HEK293 (cell line): ENCODE results near the gene LBX1.

Experiments
- CTCF ChIA-PET: fragments of 350-600 bp; formaldehyde crosslinking; extraction: SDS; loops from one replicate; lab custom pipeline; 2021; ENCODE audit warnings: antibody characterized with exemption; lab: Yijun Ruan, JAX
- POLR2A ChIA-PET: fragments of 300-600 bp; formaldehyde crosslinking; extraction: SDS; loops from one replicate; lab custom pipeline; 2020; ENCODE audit warnings: antibody characterized with exemption, inconsistent platforms; lab: Yijun Ruan, JAX
- H3K27ac ChIP-seq: fragments of 200-500 bp; sonication (Bioruptor generic); 2 replicates; pipeline ENCODE4 v1.5.1; 2014; ENCODE audit warnings: low read depth, low read length, control low read depth, inconsistent platforms; ENCODE audit errors: extremely low read depth
- H3K36me3 ChIP-seq, 2 experiments: fragments of 200-500 bp in 1 of 2; sonication (Bioruptor generic) in 1 of 2; 1 replicate in 1 of 2; 2 replicates in 1 of 2; pipeline ENCODE4 v1.5.1; 2014 to 2017; ENCODE audit warnings: inconsistent platforms in 2 of 2, low read length in 2 of 2; ENCODE audit not compliant: control insufficient read depth in 2 of 2, insufficient read depth in 1 of 2
- H3K4me1 ChIP-seq: fragments of 200-500 bp; sonication (Bioruptor generic); 2 replicates; pipeline ENCODE4 v1.5.1; 2014; ENCODE audit warnings: mild to moderate bottlenecking, low read length, inconsistent platforms; ENCODE audit not compliant: control insufficient read depth, insufficient read depth
- H3K4me3 ChIP-seq: 2 replicates; pipeline ENCODE4 v1.5.1; 2011; ENCODE audit warnings: low read depth, mild to moderate bottlenecking, control low read depth, low read length, moderate library complexity
- H3K9me3 ChIP-seq: fragments of 200-500 bp; sonication (Bioruptor generic); 2 replicates; pipeline ENCODE4 v1.5.1; 2014; ENCODE audit warnings: low read depth, low read length, inconsistent platforms; ENCODE audit not compliant: control insufficient read depth, insufficient read depth
- EGR2 ChIP-seq: fragments of 450-650 bp; formaldehyde crosslinking; IDR thresholded peaks from 2 replicates; pipeline ENCODE4 v1.5.1; 2016; ENCODE audit warnings: low read depth, missing biosample characterization, missing genetic modification characterization
- GLIS1 ChIP-seq: fragments of 450-650 bp; formaldehyde crosslinking; IDR thresholded peaks from 2 replicates; pipeline ENCODE4 v1.5.1; 2016; ENCODE audit warnings: missing biosample characterization, missing genetic modification characterization
- KLF7 ChIP-seq: fragments of 450-650 bp; formaldehyde crosslinking; IDR thresholded peaks from 2 replicates; pipeline ENCODE4 v1.5.1; 2016; ENCODE audit warnings: missing biosample characterization, missing genetic modification characterization, borderline replicate concordance
- OSR2 ChIP-seq: fragments of 450-650 bp; formaldehyde crosslinking; IDR thresholded peaks from 2 replicates; pipeline ENCODE4 v1.5.1; 2016; ENCODE audit warnings: missing biosample characterization, missing genetic modification characterization
- TCF7L2 ChIP-seq: IDR thresholded peaks from 2 replicates; pipeline ENCODE4 v1.6.1; 2011; ENCODE audit warnings: low read depth, mild to moderate bottlenecking, inconsistent platforms, low read length, moderate library complexity, borderline replicate concordance
- ZNF157 ChIP-seq: fragments of 450-650 bp; formaldehyde crosslinking; IDR thresholded peaks from 2 replicates; pipeline ENCODE4 v1.5.1; 2016; ENCODE audit warnings: missing biosample characterization, missing genetic modification characterization
- ZNF311 ChIP-seq: fragments of 450-650 bp; formaldehyde crosslinking; IDR thresholded peaks from 2 replicates; pipeline ENCODE4 v1.5.1; 2017; ENCODE audit warnings: missing biosample characterization, missing genetic modification characterization, borderline replicate concordance
- ZNF426 ChIP-seq: fragments of 450-650 bp; formaldehyde crosslinking; IDR thresholded peaks from 2 replicates; pipeline ENCODE4 v1.5.1; 2017; ENCODE audit warnings: missing biosample characterization, missing genetic modification characterization, mild to moderate bottlenecking, inconsistent platforms, moderate library complexity
- ZNF48 ChIP-seq: fragments of 450-650 bp; formaldehyde crosslinking; IDR thresholded peaks from 2 replicates; pipeline ENCODE4 v1.5.1; 2016; ENCODE audit warnings: missing biosample characterization, missing genetic modification characterization
- ZNF521 ChIP-seq: fragments of 450-650 bp; formaldehyde crosslinking; IDR thresholded peaks from 2 replicates; pipeline ENCODE4 v1.5.1; 2017; ENCODE audit warnings: missing biosample characterization, mild to moderate bottlenecking, missing genetic modification characterization
- ZNF544 ChIP-seq: fragments of 450-650 bp; formaldehyde crosslinking; IDR thresholded peaks from 2 replicates; pipeline ENCODE4 v1.5.0; 2017; ENCODE audit warnings: missing biosample characterization, missing genetic modification characterization
- ZNF549 ChIP-seq: fragments of 450-650 bp; IDR thresholded peaks from 2 replicates; pipeline ENCODE4 v1.5.1; 2018; ENCODE audit warnings: missing biosample characterization, missing genetic modification characterization, mild to moderate bottlenecking, inconsistent platforms, moderate library complexity
- ZNF623 ChIP-seq: fragments of 450-650 bp; formaldehyde crosslinking; IDR thresholded peaks from 2 replicates; pipeline ENCODE4 v1.5.1; 2016; ENCODE audit warnings: missing biosample characterization, missing genetic modification characterization
- ZNF670 ChIP-seq: fragments of 450-650 bp; formaldehyde crosslinking; IDR thresholded peaks from 2 replicates; pipeline ENCODE4 v1.5.1; 2016; ENCODE audit warnings: missing biosample characterization, missing genetic modification characterization, low read depth
- ZNF701 ChIP-seq: fragments of 450-650 bp; formaldehyde crosslinking; IDR thresholded peaks from 2 replicates; pipeline ENCODE4 v1.5.1; 2016; ENCODE audit warnings: missing biosample characterization, missing genetic modification characterization
- ZNF747 ChIP-seq: fragments of 450-650 bp; formaldehyde crosslinking; IDR thresholded peaks from 2 replicates; pipeline ENCODE4 v1.5.1; 2016; ENCODE audit warnings: missing biosample characterization, missing genetic modification characterization
- ZNF768 ChIP-seq: fragments of 450-650 bp; formaldehyde crosslinking; IDR thresholded peaks from 2 replicates; pipeline ENCODE4 v1.5.1; 2018; ENCODE audit warnings: missing biosample characterization, mild to moderate bottlenecking, missing genetic modification characterization
- ZNF776 ChIP-seq: fragments of 450-650 bp; formaldehyde crosslinking; IDR thresholded peaks from 2 replicates; pipeline ENCODE4 v1.5.0; 2017; ENCODE audit warnings: missing biosample characterization, missing genetic modification characterization, borderline replicate concordance
- TF ChIP-seq, protein P1 (sequence below): fragments of 450-650 bp; formaldehyde crosslinking; IDR thresholded peaks from 2 replicates; pipeline ENCODE4 v1.5.1; 2016; ENCODE audit warnings: missing biosample characterization, missing genetic modification characterization
- TF ChIP-seq, protein P2 (sequence below): fragments of 450-650 bp; formaldehyde crosslinking; IDR thresholded peaks from 2 replicates; pipeline ENCODE4 v1.5.1; 2016; ENCODE audit warnings: missing biosample characterization, missing genetic modification characterization, low read depth
- TF ChIP-seq, protein P3 (sequence below): fragments of 450-650 bp; formaldehyde crosslinking; conservative IDR thresholded peaks from 2 replicates; pipeline ENCODE4 v1.5.1; 2016; ENCODE audit warnings: low read depth, missing biosample characterization, missing genetic modification characterization
- TF ChIP-seq, protein P4 (sequence below): fragments of 450-650 bp; IDR thresholded peaks from 2 replicates; pipeline ENCODE4 v1.5.1; 2018; ENCODE audit warnings: missing biosample characterization, missing genetic modification characterization
- TF ChIP-seq, protein P5 (sequence below): fragments of 450-650 bp; formaldehyde crosslinking; IDR thresholded peaks from 2 replicates; pipeline ENCODE4 v1.5.1; 2016; ENCODE audit warnings: missing biosample characterization, missing genetic modification characterization, borderline replicate concordance

LBX1 gene

GRCh38 chr10:101272229-101272868 lies 43.1 kb upstream of the LBX1 start:
- H3K36me3 ChIP-seq: no peaks in the 10 kb centered on the region
- no peak overlapping the region for H3K4me3 ChIP-seq
- CTCF ChIA-PET: interaction anchor here (0.5 to 12.0 kb wide), 18 partner anchors 9 to 816 kb away, joined by 3 to 124 read pairs (median 6); no protein-coding TSS in a partner anchor
- no peaks in the 10 kb centered on the region for H3K9me3 ChIP-seq
- POLR2A ChIA-PET: no interaction called here
- no peaks in the 10 kb centered on the region for H3K4me1 ChIP-seq
- H3K27ac ChIP-seq: no peak overlapping the region
- TF ChIP-seq ZNF157 (tag by site-specific recombination) (no peak), ZNF549 (tag by site-specific recombination) (no peak), ZNF768 (tag by site-specific recombination) (no peak), ZNF776 (no peak), OSR2 (tag by site-specific recombination) (no peak), ZNF544 (tag by site-specific recombination) (no peak), ZNF701 (tag by site-specific recombination) (no peak), TCF7L2 (no peak), KLF7 (no peak), ZNF623 (tag by site-specific recombination) (no peak), ZNF311 (tag by site-specific recombination) (no peak), ZNF521 (tag by site-specific recombination) (no peak), ZNF426 (tag by site-specific recombination) (no peak), ZNF670 (no peak), ZNF48 (no peak), GLIS1 (peak; percentile 41), ZNF747 (tag by site-specific recombination) (no peak), EGR2 (tag by site-specific recombination) (no peak)
- TF ChIP-seq, protein P1, sequence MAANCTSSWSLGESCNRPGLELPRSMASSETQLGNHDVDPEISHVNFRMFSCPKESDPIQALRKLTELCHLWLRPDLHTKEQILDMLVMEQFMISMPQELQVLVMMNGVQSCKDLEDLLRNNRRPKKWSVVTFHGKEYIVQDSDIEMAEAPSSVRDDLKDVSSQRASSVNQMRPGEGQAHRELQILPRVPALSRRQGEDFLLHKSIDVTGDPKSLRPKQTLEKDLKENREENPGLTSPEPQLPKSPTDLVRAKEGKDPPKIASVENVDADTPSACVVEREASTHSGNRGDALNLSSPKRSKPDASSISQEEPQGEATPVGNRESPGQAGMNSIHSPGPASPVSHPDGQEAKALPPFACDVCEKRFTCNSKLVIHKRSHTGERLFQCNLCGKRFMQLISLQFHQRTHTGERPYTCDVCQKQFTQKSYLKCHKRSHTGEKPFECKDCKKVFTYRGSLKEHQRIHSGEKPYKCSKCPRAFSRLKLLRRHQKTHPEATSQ (tag by site-specific recombination): no peak
- TF ChIP-seq, protein P2, sequence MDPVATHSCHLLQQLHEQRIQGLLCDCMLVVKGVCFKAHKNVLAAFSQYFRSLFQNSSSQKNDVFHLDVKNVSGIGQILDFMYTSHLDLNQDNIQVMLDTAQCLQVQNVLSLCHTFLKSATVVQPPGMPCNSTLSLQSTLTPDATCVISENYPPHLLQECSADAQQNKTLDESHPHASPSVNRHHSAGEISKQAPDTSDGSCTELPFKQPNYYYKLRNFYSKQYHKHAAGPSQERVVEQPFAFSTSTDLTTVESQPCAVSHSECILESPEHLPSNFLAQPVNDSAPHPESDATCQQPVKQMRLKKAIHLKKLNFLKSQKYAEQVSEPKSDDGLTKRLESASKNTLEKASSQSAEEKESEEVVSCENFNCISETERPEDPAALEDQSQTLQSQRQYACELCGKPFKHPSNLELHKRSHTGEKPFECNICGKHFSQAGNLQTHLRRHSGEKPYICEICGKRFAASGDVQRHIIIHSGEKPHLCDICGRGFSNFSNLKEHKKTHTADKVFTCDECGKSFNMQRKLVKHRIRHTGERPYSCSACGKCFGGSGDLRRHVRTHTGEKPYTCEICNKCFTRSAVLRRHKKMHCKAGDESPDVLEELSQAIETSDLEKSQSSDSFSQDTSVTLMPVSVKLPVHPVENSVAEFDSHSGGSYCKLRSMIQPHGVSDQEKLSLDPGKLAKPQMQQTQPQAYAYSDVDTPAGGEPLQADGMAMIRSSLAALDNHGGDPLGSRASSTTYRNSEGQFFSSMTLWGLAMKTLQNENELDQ (tag by site-specific recombination): no peak
- TF ChIP-seq, protein P3, sequence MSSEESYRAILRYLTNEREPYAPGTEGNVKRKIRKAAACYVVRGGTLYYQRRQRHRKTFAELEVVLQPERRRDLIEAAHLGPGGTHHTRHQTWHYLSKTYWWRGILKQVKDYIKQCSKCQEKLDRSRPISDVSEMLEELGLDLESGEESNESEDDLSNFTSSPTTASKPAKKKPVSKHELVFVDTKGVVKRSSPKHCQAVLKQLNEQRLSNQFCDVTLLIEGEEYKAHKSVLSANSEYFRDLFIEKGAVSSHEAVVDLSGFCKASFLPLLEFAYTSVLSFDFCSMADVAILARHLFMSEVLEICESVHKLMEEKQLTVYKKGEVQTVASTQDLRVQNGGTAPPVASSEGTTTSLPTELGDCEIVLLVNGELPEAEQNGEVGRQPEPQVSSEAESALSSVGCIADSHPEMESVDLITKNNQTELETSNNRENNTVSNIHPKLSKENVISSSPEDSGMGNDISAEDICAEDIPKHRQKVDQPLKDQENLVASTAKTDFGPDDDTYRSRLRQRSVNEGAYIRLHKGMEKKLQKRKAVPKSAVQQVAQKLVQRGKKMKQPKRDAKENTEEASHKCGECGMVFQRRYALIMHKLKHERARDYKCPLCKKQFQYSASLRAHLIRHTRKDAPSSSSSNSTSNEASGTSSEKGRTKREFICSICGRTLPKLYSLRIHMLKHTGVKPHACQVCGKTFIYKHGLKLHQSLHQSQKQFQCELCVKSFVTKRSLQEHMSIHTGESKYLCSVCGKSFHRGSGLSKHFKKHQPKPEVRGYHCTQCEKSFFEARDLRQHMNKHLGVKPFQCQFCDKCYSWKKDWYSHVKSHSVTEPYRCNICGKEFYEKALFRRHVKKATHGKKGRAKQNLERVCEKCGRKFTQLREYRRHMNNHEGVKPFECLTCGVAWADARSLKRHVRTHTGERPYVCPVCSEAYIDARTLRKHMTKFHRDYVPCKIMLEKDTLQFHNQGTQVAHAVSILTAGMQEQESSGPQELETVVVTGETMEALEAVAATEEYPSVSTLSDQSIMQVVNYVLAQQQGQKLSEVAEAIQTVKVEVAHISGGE (tag by site-specific recombination): no peak
- TF ChIP-seq, protein P4, sequence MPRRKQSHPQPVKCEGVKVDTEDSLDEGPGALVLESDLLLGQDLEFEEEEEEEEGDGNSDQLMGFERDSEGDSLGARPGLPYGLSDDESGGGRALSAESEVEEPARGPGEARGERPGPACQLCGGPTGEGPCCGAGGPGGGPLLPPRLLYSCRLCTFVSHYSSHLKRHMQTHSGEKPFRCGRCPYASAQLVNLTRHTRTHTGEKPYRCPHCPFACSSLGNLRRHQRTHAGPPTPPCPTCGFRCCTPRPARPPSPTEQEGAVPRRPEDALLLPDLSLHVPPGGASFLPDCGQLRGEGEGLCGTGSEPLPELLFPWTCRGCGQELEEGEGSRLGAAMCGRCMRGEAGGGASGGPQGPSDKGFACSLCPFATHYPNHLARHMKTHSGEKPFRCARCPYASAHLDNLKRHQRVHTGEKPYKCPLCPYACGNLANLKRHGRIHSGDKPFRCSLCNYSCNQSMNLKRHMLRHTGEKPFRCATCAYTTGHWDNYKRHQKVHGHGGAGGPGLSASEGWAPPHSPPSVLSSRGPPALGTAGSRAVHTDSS: no peak
- TF ChIP-seq, protein P5, sequence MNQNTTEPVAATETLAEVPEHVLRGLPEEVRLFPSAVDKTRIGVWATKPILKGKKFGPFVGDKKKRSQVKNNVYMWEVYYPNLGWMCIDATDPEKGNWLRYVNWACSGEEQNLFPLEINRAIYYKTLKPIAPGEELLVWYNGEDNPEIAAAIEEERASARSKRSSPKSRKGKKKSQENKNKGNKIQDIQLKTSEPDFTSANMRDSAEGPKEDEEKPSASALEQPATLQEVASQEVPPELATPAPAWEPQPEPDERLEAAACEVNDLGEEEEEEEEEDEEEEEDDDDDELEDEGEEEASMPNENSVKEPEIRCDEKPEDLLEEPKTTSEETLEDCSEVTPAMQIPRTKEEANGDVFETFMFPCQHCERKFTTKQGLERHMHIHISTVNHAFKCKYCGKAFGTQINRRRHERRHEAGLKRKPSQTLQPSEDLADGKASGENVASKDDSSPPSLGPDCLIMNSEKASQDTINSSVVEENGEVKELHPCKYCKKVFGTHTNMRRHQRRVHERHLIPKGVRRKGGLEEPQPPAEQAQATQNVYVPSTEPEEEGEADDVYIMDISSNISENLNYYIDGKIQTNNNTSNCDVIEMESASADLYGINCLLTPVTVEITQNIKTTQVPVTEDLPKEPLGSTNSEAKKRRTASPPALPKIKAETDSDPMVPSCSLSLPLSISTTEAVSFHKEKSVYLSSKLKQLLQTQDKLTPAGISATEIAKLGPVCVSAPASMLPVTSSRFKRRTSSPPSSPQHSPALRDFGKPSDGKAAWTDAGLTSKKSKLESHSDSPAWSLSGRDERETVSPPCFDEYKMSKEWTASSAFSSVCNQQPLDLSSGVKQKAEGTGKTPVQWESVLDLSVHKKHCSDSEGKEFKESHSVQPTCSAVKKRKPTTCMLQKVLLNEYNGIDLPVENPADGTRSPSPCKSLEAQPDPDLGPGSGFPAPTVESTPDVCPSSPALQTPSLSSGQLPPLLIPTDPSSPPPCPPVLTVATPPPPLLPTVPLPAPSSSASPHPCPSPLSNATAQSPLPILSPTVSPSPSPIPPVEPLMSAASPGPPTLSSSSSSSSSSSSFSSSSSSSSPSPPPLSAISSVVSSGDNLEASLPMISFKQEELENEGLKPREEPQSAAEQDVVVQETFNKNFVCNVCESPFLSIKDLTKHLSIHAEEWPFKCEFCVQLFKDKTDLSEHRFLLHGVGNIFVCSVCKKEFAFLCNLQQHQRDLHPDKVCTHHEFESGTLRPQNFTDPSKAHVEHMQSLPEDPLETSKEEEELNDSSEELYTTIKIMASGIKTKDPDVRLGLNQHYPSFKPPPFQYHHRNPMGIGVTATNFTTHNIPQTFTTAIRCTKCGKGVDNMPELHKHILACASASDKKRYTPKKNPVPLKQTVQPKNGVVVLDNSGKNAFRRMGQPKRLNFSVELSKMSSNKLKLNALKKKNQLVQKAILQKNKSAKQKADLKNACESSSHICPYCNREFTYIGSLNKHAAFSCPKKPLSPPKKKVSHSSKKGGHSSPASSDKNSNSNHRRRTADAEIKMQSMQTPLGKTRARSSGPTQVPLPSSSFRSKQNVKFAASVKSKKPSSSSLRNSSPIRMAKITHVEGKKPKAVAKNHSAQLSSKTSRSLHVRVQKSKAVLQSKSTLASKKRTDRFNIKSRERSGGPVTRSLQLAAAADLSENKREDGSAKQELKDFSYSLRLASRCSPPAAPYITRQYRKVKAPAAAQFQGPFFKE (tag by site-specific recombination): no peak
